NCI-H446 (cell line): ENCODE results near the gene PPIE.

Source experiments
- DNase-seq, 2 experiments: peaks; one replicate each; lab custom pipeline; 2025; lab: John Stamatoyannopoulos, UW

PPIE gene

GRCh38 chr1:39738622-39739366 is at the start of gene PPIE:
PPIE (plus strand) TSS chr1:39738882; CDS start chr1:39738901, 19 bp downstream.
- peak; percentile 84 to 91 for DNase-seq

- DNase-seq: no peak
Measured at GRCh38 chr1:39689214-39689613, 49.5 kb upstream of the PPIE start.

- no peak for DNase-seq
Measured at GRCh38 chr1:39689635-39690034, 49.0 kb upstream of the PPIE start.

GRCh38 chr1:39690225-39690624 is 48.5 kb upstream of the PPIE start:
- no peak for DNase-seq

GRCh38 chr1:39690794-39691382 is 47.8 kb upstream of the PPIE start:
- DNase-seq: no peak

- peak; percentile 64 to 86 for DNase-seq
Measured at GRCh38 chr1:39691383-39692151, 47.1 kb upstream of the PPIE start, which contains the start of gene HPCAL4. HPCAL4 (minus strand) TSS chr1:39691433; CDS start chr1:39684603, 6,830 bp downstream.

- DNase-seq: no peak
Measured at GRCh38 chr1:39692152-39693074, 46.3 kb upstream of the PPIE start.

GRCh38 chr1:39694026-39694425 is 44.7 kb upstream of the PPIE start:
- no peak for DNase-seq

GRCh38 chr1:39695016-39695415 is 43.7 kb upstream of the PPIE start:
- DNase-seq: no peak

GRCh38 chr1:39696448-39696847 is 42.2 kb upstream of the PPIE start:
- no peak for DNase-seq

- DNase-seq: no peak
Measured at GRCh38 chr1:39698568-39698967, 40.1 kb upstream of the PPIE start.

- no peak for DNase-seq
Measured at GRCh38 chr1:39699419-39699818, 39.3 kb upstream of the PPIE start.

GRCh38 chr1:39700348-39700747 is 38.3 kb upstream of the PPIE start:
- DNase-seq: no peak

- no peak for DNase-seq
Measured at GRCh38 chr1:39701049-39701439, 37.6 kb upstream of the PPIE start.

- DNase-seq: no peak
Measured at GRCh38 chr1:39704757-39705156, 33.9 kb upstream of the PPIE start.

GRCh38 chr1:39707506-39707905 is 31.2 kb upstream of the PPIE start:
- DNase-seq: no peak

- no peak for DNase-seq
Measured at GRCh38 chr1:39711104-39711965, 27.3 kb upstream of the PPIE start.

GRCh38 chr1:39711966-39712340 is 26.7 kb upstream of the PPIE start:
- DNase-seq: no peak

GRCh38 chr1:39713557-39713956 is 25.1 kb upstream of the PPIE start:
- no peak for DNase-seq

- DNase-seq: no peak
Measured at GRCh38 chr1:39717809-39718208, 20.9 kb upstream of the PPIE start.
